OCI-LY7 (cell line): ENCODE data around the gene CCDC88B. TPM values are rescaled to one million over a fixed set of nuclear protein-coding genes. Genes with fewer than 3 reads are reported as not detected.

ENCODE experiments used
- BruUV-seq: library from RNA; stranded (reverse); fragments of 400-500 nt; replicated peaks from 2 replicates; lab custom pipeline; 2021; lab: Mats Ljungman, UMichigan
- CTCF ChIA-PET: fragments of 300-600 bp; sonication (Branson Sonifier 250); formaldehyde crosslinking; loops from one replicate; lab custom pipeline; 2022; ENCODE audit warnings: antibody characterized with exemption; ENCODE audit not compliant: unreplicated experiment; lab: Charles Lee
- POLR2A ChIA-PET: fragments of 300-600 bp; sonication (Branson Sonifier 250); formaldehyde crosslinking; loops from one replicate; lab custom pipeline; 2022; ENCODE audit warnings: antibody characterized with exemption; lab: Charles Lee
- DNase-seq: peaks from one replicate; pipeline ENCODE4 v3.0.0-alpha.2; 2015; ENCODE audit warnings: low spot score
- H2AFZ ChIP-seq: fragments of 200-600 bp; sonication (generic), shearing (Covaris generic); 2 replicates; pipeline ENCODE4 v1.6.1; 2014; ENCODE audit warnings: mild to moderate bottlenecking, antibody characterized with exemption, low read length, moderate library complexity
- H3K27ac ChIP-seq: fragments of 200-600 bp; sonication (generic); 2 replicates; pipeline ENCODE4 v1.5.1; 2014; ENCODE audit warnings: mixed run types, low read depth, mild to moderate bottlenecking, moderate library complexity, low read length, inconsistent platforms; ENCODE audit not compliant: poor library complexity, severe bottlenecking
- H3K36me3 ChIP-seq: fragments of 200-600 bp; sonication (generic); 2 replicates; pipeline ENCODE4 v1.6.1; 2014; ENCODE audit warnings: mild to moderate bottlenecking, antibody characterized with exemption, low read length, moderate library complexity, mixed read lengths; ENCODE audit not compliant: insufficient read depth
- H3K4me1 ChIP-seq: fragments of 200-600 bp; sonication (generic); 2 replicates; pipeline ENCODE4 v1.5.1; 2014; ENCODE audit warnings: mild to moderate bottlenecking, low read length; ENCODE audit not compliant: insufficient read depth, poor library complexity, severe bottlenecking
- H3K4me2 ChIP-seq: fragments of 200-600 bp; sonication (generic); 2 replicates; pipeline ENCODE4 v1.6.1; 2014; ENCODE audit warnings: mild to moderate bottlenecking, low read length
- H3K4me3 ChIP-seq: fragments of 200-600 bp; sonication (generic); 2 replicates; pipeline ENCODE4 v1.5.1; 2014; ENCODE audit warnings: mild to moderate bottlenecking, low read depth, low read length; ENCODE audit not compliant: poor library complexity, severe bottlenecking
- H3K79me2 ChIP-seq: fragments of 200-600 bp; sonication (generic); 2 replicates; pipeline ENCODE4 v1.6.1; 2016; ENCODE audit warnings: low read depth, mild to moderate bottlenecking, low read length, moderate library complexity, mixed read lengths; ENCODE audit not compliant: insufficient read depth
- H3K9me2 ChIP-seq: fragments of 200-600 bp; sonication (generic); 2 replicates; pipeline ENCODE4 v1.6.1; 2016; ENCODE audit warnings: mild to moderate bottlenecking, low read length, mixed read lengths; ENCODE audit not compliant: insufficient read depth
- H3K9me3 ChIP-seq: fragments of 200-600 bp; sonication (generic); 2 replicates; pipeline ENCODE4 v1.6.1; 2014; ENCODE audit warnings: mild to moderate bottlenecking, mixed run types, low read length, mixed read lengths
- H4K20me1 ChIP-seq: fragments of 200-600 bp; sonication (generic); 2 replicates; pipeline ENCODE4 v1.6.1; 2014; ENCODE audit warnings: mild to moderate bottlenecking, antibody characterized with exemption, low read length, moderate library complexity, mixed read lengths; ENCODE audit not compliant: insufficient read depth
- CTCF ChIP-seq: fragments of 200-600 bp; sonication (generic); conservative IDR thresholded peaks from 2 replicates; pipeline ENCODE4 v1.5.1; 2014; ENCODE audit warnings: mild to moderate bottlenecking, antibody characterized with exemption, low read length, moderate library complexity, mixed read lengths
- EZH2phosphoT487 ChIP-seq: fragments of 200-600 bp; sonication (generic); IDR thresholded peaks from 2 replicates; pipeline ENCODE4 v1.6.1; 2018; ENCODE audit warnings: low read depth, borderline replicate concordance, mild to moderate bottlenecking, mixed run types, antibody characterized with exemption, low read length, moderate library complexity, mixed read lengths
- intact Hi-C: fragments of 100-400 bp; cut with micrococcal nuclease; formaldehyde crosslinking; loops from one replicate; pipeline ENCODE4 v1.10.0; 2022; ENCODE audit not compliant: unreplicated experiment
- total RNA-seq, 2 experiments: library from RNA; depleted of rRNA in 1 of 2; stranded (reverse); fragments of >200 nt in 1 of 2; shearing (Covaris generic) in 1 of 2; gene quantifications; 2 replicates each; pipeline ENCODE4 v1.2.3, GENCODE V29; 2014 to 2022

CCDC88B gene
- total RNA-seq, 2 experiments from 2014 or later: 40.7 to 67.2 TPM

DNA sequence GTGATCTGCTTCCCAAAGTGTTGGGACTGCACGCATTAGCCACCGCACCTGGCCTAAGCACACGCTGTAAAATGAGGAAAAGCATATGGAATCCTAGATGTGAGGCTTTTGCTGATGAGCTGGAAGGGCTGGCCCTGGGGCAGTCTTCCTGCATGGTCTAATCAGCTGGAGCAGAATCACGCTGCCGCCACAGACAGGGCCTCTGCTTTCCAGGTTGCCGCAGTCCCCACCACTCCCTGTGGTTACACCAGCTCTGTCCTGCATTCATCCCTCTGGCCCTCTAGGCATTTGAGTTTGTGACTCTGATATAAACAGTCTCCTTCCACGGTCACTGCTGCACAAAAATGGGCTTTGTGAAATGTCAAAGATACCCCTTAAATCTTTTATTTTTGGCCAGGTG is 36.1 kb downstream of the CCDC88B start:
- POLR2A ChIA-PET: no interaction called here
- BruUV-seq: no TSS peak
- H3K79me2 ChIP-seq: no peaks in the 10 kb centered on the region
- no peak overlapping the region for H3K27ac ChIP-seq
- no peaks in the 10 kb centered on the region for H3K36me3 ChIP-seq
- DNase-seq: no peak
- no peaks in the 10 kb centered on the region for H4K20me1 ChIP-seq
- H2AFZ ChIP-seq: no peak overlapping the region
- H3K9me2 ChIP-seq: no peaks in the 10 kb centered on the region
- H3K9me3 ChIP-seq: no peaks in the 10 kb centered on the region
- no peak overlapping the region for H3K4me2 ChIP-seq
- peaks cover 10% of the 10 kb centered on the region for H3K4me1 ChIP-seq
- no peak overlapping the region for H3K4me3 ChIP-seq
- CTCF ChIA-PET: no interaction called here
- TF ChIP-seq EZH2phosphoT487 (no peak), CTCF (no peak)
- intact Hi-C loops: loop anchor here (10.0 kb wide), 1 partner anchor 279 kb away; no protein-coding TSS in a partner anchor

DNA sequence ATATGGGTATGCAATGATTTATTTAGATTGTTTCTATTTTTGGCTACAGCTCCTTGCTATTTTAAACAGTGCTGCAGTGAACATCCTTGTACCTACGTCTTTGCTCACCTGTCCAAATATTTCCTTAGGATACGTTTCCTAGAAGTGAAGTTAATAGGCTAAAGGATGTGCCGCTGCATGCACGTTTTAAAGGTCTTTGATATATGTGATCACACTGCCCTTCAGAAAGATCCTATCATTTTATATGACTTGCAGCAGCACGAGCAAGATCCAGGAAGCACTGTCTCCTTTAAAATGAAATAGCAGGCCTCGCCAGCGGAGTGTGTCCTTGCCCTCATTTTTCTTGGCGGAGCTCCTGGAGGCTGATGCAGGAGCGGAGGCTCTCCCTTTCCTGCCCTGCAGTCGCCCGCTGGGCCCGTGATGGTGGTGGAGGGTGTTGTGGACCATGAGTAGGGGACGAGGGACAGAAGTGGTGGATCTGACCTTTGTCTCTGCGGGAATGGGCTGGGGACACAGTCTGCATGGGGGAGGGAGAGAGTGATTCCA is 38.4 kb downstream of the CCDC88B start:
- Histone ChIP-seq H2AFZ (no peak overlapping the region), H3K79me2 (no peaks in the 10 kb centered on the region), H3K4me1 (peaks cover 5% of the 10 kb centered on the region), H3K4me2 (no peak overlapping the region), H3K36me3 (no peaks in the 10 kb centered on the region), H3K4me3 (no peak overlapping the region), H3K9me2 (no peaks in the 10 kb centered on the region), H4K20me1 (no peaks in the 10 kb centered on the region), H3K9me3 (no peaks in the 10 kb centered on the region), H3K27ac (no peak overlapping the region)
- no TSS peak for BruUV-seq
- intact Hi-C loops: loop anchor here (10.0 kb wide), 1 partner anchor 276 kb away; no protein-coding TSS in a partner anchor
- ChIA-PET CTCF (no interaction called here), POLR2A (no interaction called here)
- DNase-seq: no peak
- TF ChIP-seq EZH2phosphoT487 (no peak), CTCF (no peak)

DNA sequence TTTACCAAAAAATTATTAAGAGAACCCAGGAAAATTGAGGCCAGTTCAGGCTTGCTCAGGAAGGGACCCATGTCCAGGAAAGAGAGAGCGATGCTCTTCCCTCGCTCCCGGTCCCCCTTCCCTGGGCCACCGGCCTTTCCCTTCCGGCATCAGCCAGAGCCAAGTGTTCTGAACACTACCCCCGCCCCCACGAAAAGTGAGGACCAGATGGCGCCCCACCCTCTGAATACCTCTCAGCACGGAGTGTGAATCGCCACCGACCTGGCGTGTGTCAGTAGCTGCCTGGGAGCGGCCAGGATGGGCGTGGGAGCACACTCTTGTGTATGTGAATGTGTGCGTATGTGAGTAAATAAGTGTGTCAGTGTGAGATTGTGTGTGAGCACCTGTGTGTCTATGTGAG is 39.2 kb downstream of the CCDC88B start:
- H3K4me1 ChIP-seq: no peaks in the 10 kb centered on the region
- no peak for DNase-seq
- no peak overlapping the region for H3K4me3 ChIP-seq
- H4K20me1 ChIP-seq: no peaks in the 10 kb centered on the region
- ChIA-PET CTCF (no interaction called here), POLR2A (no interaction called here)
- no peak overlapping the region for H3K27ac ChIP-seq
- intact Hi-C loops: loop anchor here (10.0 kb wide), 1 partner anchor 276 kb away; no protein-coding TSS in a partner anchor
- no peaks in the 10 kb centered on the region for H3K36me3 ChIP-seq
- BruUV-seq: no TSS peak
- H2AFZ ChIP-seq: no peak overlapping the region
- no peaks in the 10 kb centered on the region for H3K9me3 ChIP-seq
- no peaks in the 10 kb centered on the region for H3K9me2 ChIP-seq
- no peak overlapping the region for H3K4me2 ChIP-seq
- TF ChIP-seq EZH2phosphoT487 (no peak), CTCF (no peak)
- H3K79me2 ChIP-seq: no peaks in the 10 kb centered on the region
